GM23338 (cell line): Measurements from ENCODE around the gene CH25H. TPM values are rescaled to one million over a fixed set of nuclear protein-coding genes. Genes with fewer than 3 reads are reported as not detected.

ENCODE experiments used
- ATAC-seq: fragments of 200-7000 bp; cut with Tn5 transposase; 3 replicates; pipeline ENCODE4 v1.9.1; 2020
- DNase-seq: peaks from one replicate; pipeline ENCODE4 v3.0.0-alpha.2; 2015; ENCODE audit warnings: low spot score
- H2AFZ ChIP-seq: fragments of 200-600 bp; sonication (generic); 2 replicates; pipeline ENCODE4 v1.8.0; 2016; ENCODE audit warnings: antibody characterized with exemption, mild to moderate bottlenecking, moderate library complexity
- H3F3A ChIP-seq: fragments of 200-600 bp; sonication (generic); replicated peaks from 2 replicates; pipeline ENCODE4 v1.8.0; 2017; ENCODE audit warnings: antibody characterized with exemption, mixed run types, low read depth
- H3K27ac ChIP-seq: fragments of 200-600 bp; sonication (generic); 2 replicates; pipeline ENCODE4 v1.6.1; 2016; ENCODE audit warnings: low read depth
- H3K27me3 ChIP-seq: fragments of 200-600 bp; sonication (generic); 2 replicates; pipeline ENCODE4 v1.8.0; 2016; ENCODE audit warnings: mild to moderate bottlenecking, mixed run types, moderate library complexity; ENCODE audit not compliant: insufficient read depth
- H3K36me3 ChIP-seq: fragments of 200-600 bp; sonication (generic); 2 replicates; pipeline ENCODE4 v1.8.0; 2016; ENCODE audit warnings: mild to moderate bottlenecking; ENCODE audit not compliant: insufficient read depth
- H3K4me1 ChIP-seq: fragments of 200-600 bp; sonication (generic); 2 replicates; pipeline ENCODE4 v1.8.0; 2016; ENCODE audit warnings: mild to moderate bottlenecking, moderate library complexity; ENCODE audit not compliant: insufficient read depth
- H3K4me2 ChIP-seq: fragments of 200-600 bp; sonication (generic); 2 replicates; pipeline ENCODE4 v1.7.1; 2017; ENCODE audit warnings: mixed run types
- H3K4me3 ChIP-seq: fragments of 200-600 bp; sonication (generic); 2 replicates; pipeline ENCODE4 v1.6.1; 2016; ENCODE audit warnings: mixed run types
- H3K79me2 ChIP-seq: fragments of 200-600 bp; sonication (generic); replicated peaks from 2 replicates; pipeline ENCODE4 v1.8.0; 2017; ENCODE audit warnings: mild to moderate bottlenecking; ENCODE audit not compliant: insufficient read depth
- H3K9me2 ChIP-seq: fragments of 200-600 bp; sonication (generic); 2 replicates; pipeline ENCODE4 v1.8.0; 2017; ENCODE audit not compliant: insufficient read depth
- H4K20me1 ChIP-seq: fragments of 200-600 bp; sonication (generic); replicated peaks from 2 replicates; pipeline ENCODE4 v1.8.0; 2017; ENCODE audit warnings: mild to moderate bottlenecking; ENCODE audit not compliant: insufficient read depth
- H3K27ac Mint-ChIP-seq: 2 replicates; pipeline ENCODE4 v1.8.0; 2020; ENCODE audit warnings: inconsistent platforms, mild to moderate bottlenecking, moderate library complexity, mixed read lengths
- H3K27me3 Mint-ChIP-seq: 3 replicates; pipeline ENCODE4 v1.8.0; 2022; ENCODE audit warnings: low read depth, mild to moderate bottlenecking, moderate library complexity, mixed read lengths, inconsistent platforms; ENCODE audit not compliant: insufficient read depth, poor library complexity
- H3K36me3 Mint-ChIP-seq: 3 replicates; pipeline ENCODE4 v1.8.0; 2021; ENCODE audit warnings: low read depth, mild to moderate bottlenecking, inconsistent platforms, moderate library complexity, mixed read lengths
- H3K4me1 Mint-ChIP-seq: 3 replicates; pipeline ENCODE4 v1.8.0; 2020; ENCODE audit warnings: mild to moderate bottlenecking, inconsistent platforms, mixed read lengths
- H3K4me3 Mint-ChIP-seq: 3 replicates; pipeline ENCODE4 v1.8.0; 2021; ENCODE audit warnings: moderate library complexity, mild to moderate bottlenecking, inconsistent platforms, mixed read lengths
- H3K9me3 Mint-ChIP-seq: 3 replicates; pipeline ENCODE4 v1.8.0; 2020; ENCODE audit warnings: moderate library complexity, mild to moderate bottlenecking, inconsistent platforms, mixed read lengths
- CREB1 ChIP-seq: fragments of 250-450 bp; sonication (Bioruptor Pico); IDR thresholded peaks from 2 replicates; pipeline ENCODE4 v1.5.0; 2020; ENCODE audit warnings: low read depth, mild to moderate bottlenecking, moderate library complexity
- CTCF ChIP-seq, 2 experiments: fragments of 200-600 bp in 1 of 2; sonication (generic) in 1 of 2; conservative IDR thresholded peaks; 2 replicates each; pipeline versions ENCODE4 v1.5.1 to v1.6.1; 2016 to 2017; ENCODE audit warnings: antibody characterized with exemption in 2 of 2, low read depth in 2 of 2, mild to moderate bottlenecking in 2 of 2, moderate library complexity in 1 of 2
- ETS1 ChIP-seq: IDR thresholded peaks from 2 replicates; pipeline ENCODE4 v1.6.1; 2016; ENCODE audit warnings: antibody characterized with exemption
- EZH2 ChIP-seq: fragments of 200-600 bp; sonication (generic); IDR thresholded peaks from one replicate; pipeline ENCODE4 v1.8.0; 2017; ENCODE audit warnings: antibody characterized with exemption, mild to moderate bottlenecking, low read depth; ENCODE audit not compliant: unreplicated experiment
- EZH2phosphoT487 ChIP-seq: fragments of 200-600 bp; sonication (generic); IDR thresholded peaks from one replicate; pipeline ENCODE4 v1.8.1; 2018; ENCODE audit warnings: antibody characterized with exemption; ENCODE audit not compliant: unreplicated experiment
- JUNB ChIP-seq: IDR thresholded peaks from one replicate; pipeline ENCODE4 v1.6.1; 2016; ENCODE audit warnings: antibody characterized with exemption; ENCODE audit not compliant: unreplicated experiment
- NANOG ChIP-seq: IDR thresholded peaks from 2 replicates; pipeline ENCODE4 v1.6.1; 2016; ENCODE audit warnings: antibody characterized with exemption, borderline replicate concordance
- POLR2AphosphoS5 ChIP-seq: IDR thresholded peaks from 2 replicates; pipeline ENCODE4 v1.6.1; 2016; ENCODE audit warnings: antibody characterized with exemption, low read depth
- REST ChIP-seq: IDR thresholded peaks from one replicate; pipeline ENCODE4 v1.6.1; 2018; ENCODE audit warnings: antibody characterized with exemption; ENCODE audit not compliant: unreplicated experiment
- STAT1 ChIP-seq: IDR thresholded peaks from one replicate; pipeline ENCODE4 v1.6.1; 2016; ENCODE audit warnings: antibody characterized with exemption; ENCODE audit not compliant: unreplicated experiment
- ZNF114 ChIP-seq: fragments of 250-450 bp; sonication (Bioruptor Pico); IDR thresholded peaks from 2 replicates; pipeline ENCODE4 v1.5.0; 2020; ENCODE audit warnings: mild to moderate bottlenecking, moderate library complexity
- ZNF331 ChIP-seq: fragments of 250-450 bp; sonication (Bioruptor Pico); IDR thresholded peaks from 2 replicates; pipeline ENCODE4 v1.5.0; 2020; ENCODE audit warnings: low read depth, mild to moderate bottlenecking, moderate library complexity
- ZNF462 ChIP-seq: fragments of 250-450 bp; sonication (Bioruptor Pico); IDR thresholded peaks from 2 replicates; pipeline ENCODE4 v1.5.0; 2020; ENCODE audit warnings: mild to moderate bottlenecking, moderate library complexity
- polyA plus RNA-seq: library from polyadenylated mRNA; unstranded; fragments of >200 nt; fragmentation: Nextera tagmentation; extraction: Ambion mirVana; gene quantifications from 2 replicates; pipeline ENCODE4 v1.2.1, GENCODE V29; 2016
- total RNA-seq: library from RNA; depleted of rRNA; stranded (reverse); fragments of >200 nt; shearing (Covaris generic); gene quantifications from 2 replicates; pipeline ENCODE4 v1.2.3, GENCODE V29; 2014

CH25H gene
- total and polyA plus RNA-seq, 2 experiments from 2014 or later: 1.3 to 1.7 TPM

- Histone ChIP-seq H3K4me2 (no peak overlapping the region), H4K20me1 (no peaks in the 10 kb centered on the region), H3K4me3 (no peak overlapping the region), H3K79me2 (no peaks in the 10 kb centered on the region), H3K9me2 (peaks cover 15% of the 10 kb centered on the region; the same call in 1 of the 2 replicates), H3K27me3 (no peaks in the 10 kb centered on the region), H2AFZ (no peak overlapping the region), H3F3A (no peaks in the 10 kb centered on the region), H3K4me1 (no peaks in the 10 kb centered on the region), H3K27ac (no peak overlapping the region), H3K36me3 (no peaks in the 10 kb centered on the region)
- Mint-ChIP-seq H3K27ac (no peak overlapping the region), H3K36me3 (no peaks in the 10 kb centered on the region), H3K27me3 (no peaks in the 10 kb centered on the region), H3K9me3 (no peaks in the 10 kb centered on the region; the same call in 2 of the 3 replicates), H3K4me3 (no peak overlapping the region), H3K4me1 (no peaks in the 10 kb centered on the region)
- DNase-seq (no peak), ATAC-seq (no peak)
- no peak for TF ChIP-seq EZH2phosphoT487
- TF ChIP-seq JUNB: no peak
- TF ChIP-seq ZNF114 (CRISPR knock-in tag): no peak
- TF ChIP-seq EZH2: no peak
- no peak for TF ChIP-seq CTCF (conservative IDR thresholded peaks at IDR 0.05; ENCODE audit: low read depth in 2 of 2)
- TF ChIP-seq ZNF331 (CRISPR knock-in tag): no peak
- no peak for TF ChIP-seq NANOG
- no peak for TF ChIP-seq ETS1
- TF ChIP-seq REST: no peak
- no peak for TF ChIP-seq ZNF462 (CRISPR knock-in tag)
- no peak for TF ChIP-seq STAT1
- no peak for TF ChIP-seq CREB1 (CRISPR knock-in tag)
- TF ChIP-seq POLR2AphosphoS5: no peak
These were observed 43.0 kb downstream of the CH25H start for GRCh38 chr10:89164080-89164479.
